Posterior cingulate gyrus (tissue), 11 donors: ENCODE measurements around the gene WNT10A.

ENCODE experiments used
- DNase-seq, 10 donors: peaks; one replicate each; pipeline versions ENCODE4 v3.0.0 to v3.0.0-alpha.2; 2020 to 2021; ENCODE audit warnings: mixed read lengths in 3 of 10
- intact Hi-C: fragments of 100-400 bp; cut with DNase I; formaldehyde crosslinking; loops from one replicate; pipeline ENCODE4 v1.15.1; 2023

WNT10A gene

DNA sequence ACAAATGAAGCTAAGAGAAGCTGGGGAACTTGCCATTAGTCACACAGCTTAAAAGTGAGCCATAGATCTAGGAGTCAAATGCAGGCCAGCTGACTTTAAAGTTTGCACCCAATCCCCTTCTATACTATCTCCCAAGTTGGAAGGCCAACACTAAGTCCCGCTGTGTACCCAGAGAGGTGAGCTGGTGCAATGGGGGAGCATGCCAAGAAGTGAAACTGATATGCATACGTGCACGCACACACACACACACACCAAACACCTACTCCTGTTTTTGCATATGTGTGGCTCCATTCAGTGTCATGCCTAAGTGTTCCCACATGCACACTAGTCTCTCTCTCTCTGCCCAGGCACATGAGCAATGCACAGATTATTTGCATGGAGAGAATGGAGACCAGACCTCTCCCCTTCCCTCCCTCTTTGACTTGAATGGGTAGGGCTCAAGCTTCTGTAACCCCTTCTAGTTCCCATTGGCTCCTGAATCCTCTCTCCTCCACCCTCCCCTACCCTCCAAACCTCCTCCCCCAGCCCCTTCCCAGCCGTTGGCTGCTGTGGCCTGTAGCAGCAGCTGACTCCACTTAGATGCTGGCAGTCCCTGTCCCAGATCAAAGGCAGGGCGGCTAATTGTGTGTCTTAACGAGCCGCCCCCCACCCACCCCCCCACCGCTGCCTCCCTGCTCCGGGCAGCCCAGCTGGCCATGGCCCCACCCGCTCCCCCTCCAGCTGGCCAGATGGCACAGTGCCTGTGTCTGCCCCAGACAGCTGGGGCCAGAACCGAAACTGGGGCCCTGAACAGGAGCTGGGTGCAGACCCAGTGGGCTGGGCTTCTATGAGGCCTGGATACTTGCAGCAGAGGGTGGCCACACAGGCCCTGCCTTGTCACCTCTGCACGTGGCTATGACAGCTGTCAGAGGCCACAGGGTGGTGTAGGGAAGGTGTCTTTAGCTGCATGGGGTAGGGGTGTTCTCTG lies 5.6 kb downstream of the WNT10A start:
- intact Hi-C loops: no loop called here

DNA sequence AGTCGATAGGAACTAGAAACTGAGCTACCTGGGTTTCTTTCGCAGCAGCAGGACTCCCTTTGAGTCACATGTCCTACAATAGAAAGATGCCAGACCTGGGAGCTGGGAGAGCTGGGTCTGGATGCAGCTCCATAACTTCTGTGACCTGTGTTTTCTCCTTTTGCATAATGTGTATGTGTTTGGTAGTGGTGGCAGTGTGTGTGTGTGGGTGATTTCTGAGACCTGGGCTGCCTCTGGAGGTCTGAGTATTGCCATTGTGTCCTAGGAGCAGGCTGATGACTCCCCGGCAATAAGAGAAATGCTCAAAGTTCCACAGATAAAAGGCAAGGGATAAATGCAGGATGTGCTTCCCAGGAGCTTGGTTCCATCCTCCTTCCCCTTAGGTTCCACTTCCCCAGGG lies 6.4 kb downstream of the WNT10A start:
- peak in 1 of 10 donors; percentile 22 for DNase-seq
- intact Hi-C loops: no loop called here

More for the DNA sequence above, 5.6 kb downstream of the WNT10A start:
- peak in 7 of 10 donors; percentile 46 to 95 (median 68) for DNase-seq

GRCh38 chr2:218888341-218888740 lies 7.7 kb downstream of the WNT10A start:
- intact Hi-C loops: no loop called here

GRCh38 chr2:218889937-218890336 lies 9.3 kb downstream of the WNT10A start:
- intact Hi-C loops: no loop called here
- peak in 2 of 10 donors; percentile 58 to 61 for DNase-seq

More at GRCh38 chr2:218888341-218888740, 7.7 kb downstream of the WNT10A start:
- peak in 1 of 10 donors; percentile 51 for DNase-seq

DNA sequence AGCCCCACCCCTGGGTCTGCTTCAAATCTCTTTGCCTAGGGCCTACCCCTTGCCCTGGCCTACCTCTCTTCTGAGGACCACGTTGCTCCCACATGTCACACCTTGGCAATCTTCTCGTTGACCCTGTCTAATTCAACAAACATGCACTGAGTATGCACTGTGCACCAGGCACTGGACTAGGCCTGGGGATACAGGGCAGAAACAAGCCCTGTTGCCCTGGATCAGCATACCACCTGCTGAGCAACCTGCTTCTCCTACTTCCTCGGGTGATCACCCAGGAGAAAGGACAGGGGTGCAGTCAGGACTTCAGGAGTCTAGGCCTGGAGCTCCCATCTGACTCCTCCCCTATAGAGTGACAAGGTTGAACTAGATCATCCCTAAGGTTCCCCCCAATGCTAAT lies 9.7 kb downstream of the WNT10A start:
- intact Hi-C loops: no loop called here
- peak in 2 of 10 donors; percentile 12 to 31 for DNase-seq

GRCh38 chr2:218891275-218892135 lies 10.9 kb downstream of the WNT10A start:
- intact Hi-C loops: no loop called here
- DNase-seq: peak in 2 of 10 donors; percentile 33 to 59

DNA sequence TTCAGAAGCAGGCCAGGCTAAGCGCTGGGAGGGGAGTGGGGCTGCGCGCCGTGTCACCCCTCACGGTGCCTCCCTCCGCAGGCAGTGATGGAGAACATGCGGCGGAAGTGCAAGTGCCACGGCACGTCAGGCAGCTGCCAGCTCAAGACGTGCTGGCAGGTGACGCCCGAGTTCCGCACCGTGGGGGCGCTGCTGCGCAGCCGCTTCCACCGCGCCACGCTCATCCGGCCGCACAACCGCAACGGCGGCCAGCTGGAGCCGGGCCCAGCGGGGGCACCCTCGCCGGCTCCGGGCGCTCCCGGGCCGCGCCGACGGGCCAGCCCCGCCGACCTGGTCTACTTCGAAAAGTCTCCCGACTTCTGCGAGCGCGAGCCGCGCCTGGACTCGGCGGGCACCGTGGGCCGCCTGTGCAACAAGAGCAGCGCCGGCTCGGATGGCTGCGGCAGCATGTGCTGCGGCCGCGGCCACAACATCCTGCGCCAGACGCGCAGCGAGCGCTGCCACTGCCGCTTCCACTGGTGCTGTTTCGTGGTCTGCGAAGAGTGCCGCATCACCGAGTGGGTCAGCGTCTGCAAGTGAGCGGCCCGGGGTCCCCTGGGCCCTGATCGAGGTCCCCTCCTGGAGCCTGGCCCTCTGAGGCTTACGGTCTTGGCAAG lies 12.2 kb downstream of the WNT10A start:
- DNase-seq: peak; percentile 25 to 95 (median 67)
- intact Hi-C loops: no loop called here

DNA sequence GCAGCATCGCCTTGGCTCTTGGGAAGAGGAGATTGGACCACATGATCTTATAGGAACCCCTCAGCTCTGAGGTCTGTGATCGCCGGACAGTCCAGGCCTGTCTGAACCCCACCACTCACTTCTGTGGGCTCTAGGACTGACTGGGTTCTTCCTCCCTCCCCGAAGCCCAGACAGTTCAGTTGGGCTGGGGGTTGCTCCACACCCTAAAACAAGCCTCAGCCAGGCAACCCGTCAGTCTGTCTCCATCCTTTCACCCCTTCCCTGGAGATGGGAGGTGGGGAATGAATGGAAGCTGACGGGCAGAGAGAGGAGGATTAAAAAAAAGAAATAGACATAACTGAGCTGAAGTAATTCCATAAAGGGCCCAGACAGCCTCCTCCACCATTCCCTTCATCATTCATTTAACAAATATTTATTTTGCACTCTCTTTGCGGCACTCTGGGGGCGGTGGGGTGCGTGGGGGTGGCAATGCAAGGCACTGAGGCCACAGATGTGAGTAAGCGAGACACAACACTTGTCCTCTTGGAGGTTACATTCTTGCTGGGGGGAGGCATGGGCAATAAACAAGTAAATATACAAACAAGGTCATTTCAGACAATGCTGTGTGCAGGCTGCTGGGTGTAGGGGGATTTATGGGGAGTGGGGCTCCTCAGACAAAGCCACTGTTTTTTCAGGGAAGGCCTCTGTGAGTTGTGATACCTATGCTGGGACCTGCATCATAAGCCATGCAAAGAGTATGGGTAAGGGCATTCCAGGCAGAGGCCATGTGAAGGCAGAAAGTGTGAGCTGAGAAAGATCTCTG lies 12.9 kb downstream of the WNT10A start:
- DNase-seq: peak in 2 of 10 donors; percentile 34 to 62
- intact Hi-C loops: no loop called here

GRCh38 chr2:218894151-218894879 lies 13.7 kb downstream of the WNT10A start:
- intact Hi-C loops: no loop called here
- DNase-seq: peak in 3 of 10 donors; percentile 48 to 68 (median 61)

DNA sequence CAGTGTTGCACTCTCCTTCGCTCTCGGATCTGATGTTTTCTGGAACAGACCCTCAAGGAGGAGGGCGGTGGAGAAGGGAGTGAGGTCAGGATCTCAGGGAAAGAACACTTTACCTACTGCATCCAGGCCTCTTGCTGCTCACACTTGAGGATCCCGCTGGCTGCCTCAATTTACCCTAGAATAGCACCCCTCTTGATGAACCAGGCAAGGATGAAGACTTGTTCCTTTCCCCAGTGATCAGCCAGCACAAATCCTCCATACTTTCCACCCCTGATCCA lies 14.2 kb downstream of the WNT10A start:
- DNase-seq: no peak
- intact Hi-C loops: loop anchor here (5.0 kb wide), 1 partner anchor 62 kb away; the partner anchor contains the start of gene CDK5R2

GRCh38 chr2:218895326-218895725 lies 14.7 kb downstream of the WNT10A start:
- DNase-seq: peak in 3 of 10 donors; percentile 53 to 66 (median 55)
- intact Hi-C loops: loop anchor here (5.0 kb wide), 1 partner anchor 62 kb away; the partner anchor contains the start of gene CDK5R2

DNA sequence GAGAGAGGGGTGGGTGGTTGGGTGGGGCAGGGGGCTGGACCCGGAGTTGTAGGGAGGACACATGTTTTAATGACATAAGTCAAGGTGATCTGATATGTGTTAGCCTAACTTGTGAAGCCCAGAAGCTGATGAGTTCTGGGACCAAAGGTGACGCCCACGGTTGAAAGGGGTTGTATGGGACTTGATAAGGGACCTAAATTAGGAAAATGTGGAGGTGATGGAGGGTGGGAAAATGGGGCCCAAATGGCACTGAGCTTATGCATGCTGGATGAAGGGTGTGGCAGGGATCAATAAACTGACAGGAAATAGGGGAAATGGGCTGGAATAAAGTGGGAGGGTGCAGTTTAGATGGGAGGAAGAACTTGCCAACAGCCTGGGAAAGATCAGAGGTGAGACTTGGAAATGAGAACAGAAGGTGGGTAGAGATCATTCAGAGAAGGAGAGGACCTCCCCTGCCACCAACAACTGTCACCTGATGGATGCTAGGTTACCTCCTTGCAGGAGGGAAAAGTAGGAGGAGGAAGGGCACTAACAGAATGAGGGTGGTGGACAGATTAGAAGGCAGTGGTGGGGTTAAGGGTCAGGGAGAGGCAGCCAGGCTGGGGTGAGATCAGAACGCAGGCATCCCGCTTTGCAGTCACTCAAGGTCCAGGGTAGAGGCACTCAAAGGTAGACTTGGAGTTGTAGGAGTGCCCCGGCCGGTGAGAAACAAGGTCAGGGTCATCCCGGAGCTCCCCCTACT lies 15.3 kb downstream of the WNT10A start:
- peak in 1 of 10 donors; percentile 50 for DNase-seq
- intact Hi-C loops: loop anchor here (5.0 kb wide), 1 partner anchor 61 kb away; the partner anchor contains the start of gene CDK5R2

DNA sequence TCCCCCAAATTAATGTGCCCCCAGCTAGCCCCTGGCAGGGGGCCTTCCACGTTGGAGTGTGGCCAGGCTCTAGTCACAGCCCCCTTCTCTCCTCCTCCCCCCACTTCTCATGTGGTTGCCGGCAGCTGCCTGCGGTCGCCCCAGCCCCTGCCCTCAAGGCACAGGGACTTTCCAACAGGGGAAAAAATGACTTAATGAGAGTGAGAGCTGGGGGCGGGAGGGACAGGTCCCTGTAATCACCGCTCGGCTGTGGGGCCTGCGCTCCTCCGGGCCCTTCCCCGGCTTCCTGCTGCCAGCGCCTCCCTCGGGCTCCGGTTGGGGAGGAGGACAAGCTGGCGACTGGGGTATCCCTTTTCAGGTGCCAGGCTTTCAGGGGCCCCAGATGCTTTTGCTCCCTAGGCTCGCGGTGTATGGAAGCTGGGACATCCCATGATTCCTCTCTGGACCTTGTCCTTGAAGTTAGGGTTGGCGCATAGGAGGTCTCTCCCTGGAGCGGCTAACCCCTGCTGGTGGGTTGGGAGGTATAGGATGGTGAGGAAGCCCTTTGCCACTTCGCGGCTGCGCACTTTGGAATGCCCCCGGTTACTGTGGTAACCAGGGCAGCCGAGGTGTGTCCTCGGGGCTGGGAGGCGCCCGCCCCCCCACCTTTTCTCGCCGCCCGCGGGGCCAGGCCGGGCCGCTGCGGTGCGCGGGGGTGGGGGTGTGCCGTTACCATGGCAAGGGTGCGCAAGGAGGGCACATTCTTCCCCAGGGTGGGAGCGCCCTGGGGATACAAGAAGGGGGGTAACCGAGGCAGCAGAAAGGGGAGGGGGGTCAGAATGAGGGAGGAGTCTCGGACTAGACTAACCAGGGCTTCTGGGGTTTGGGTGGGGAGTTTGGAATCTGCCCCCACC lies 16.1 kb downstream of the WNT10A start:
- intact Hi-C loops: loop anchor here (5.0 kb wide), 1 partner anchor 61 kb away; the partner anchor contains the start of gene CDK5R2
- DNase-seq: peak in 5 of 10 donors; percentile 43 to 92 (median 84)

DNA sequence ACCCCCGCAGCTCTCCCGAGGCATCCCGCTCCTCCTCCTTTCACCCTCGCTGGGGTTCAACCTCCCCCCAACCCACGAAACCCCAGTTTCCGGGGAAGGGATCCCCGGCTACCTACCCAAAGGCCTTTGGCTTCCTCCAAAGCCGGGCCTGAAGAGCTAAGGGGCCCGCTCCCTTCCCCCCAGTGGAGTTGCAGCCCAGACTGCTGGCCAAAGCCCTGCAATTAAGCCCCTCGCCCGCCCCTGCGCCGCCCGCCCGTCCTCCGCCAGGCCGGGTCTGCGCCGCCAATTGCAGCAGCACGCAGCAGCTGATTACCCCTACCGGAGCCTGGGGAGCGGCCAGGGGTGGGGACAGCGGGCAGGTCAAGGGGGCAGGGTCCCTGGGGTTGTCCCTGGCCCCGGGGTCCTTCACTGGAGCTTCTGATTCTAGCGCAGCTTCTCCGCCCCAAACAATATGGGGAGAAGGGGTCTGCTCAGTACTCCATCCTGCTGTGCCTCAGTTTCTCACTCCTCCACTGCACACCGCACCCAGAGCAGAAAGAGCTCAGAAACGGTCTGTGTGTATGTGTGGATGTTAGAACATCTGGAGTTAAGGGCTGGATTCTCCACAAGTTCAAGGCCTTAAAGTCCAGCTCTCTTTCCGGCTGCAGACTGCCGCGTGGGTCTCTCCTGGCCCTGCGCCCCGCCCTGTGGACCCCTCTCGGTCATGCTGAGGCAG lies 16.9 kb downstream of the WNT10A start:
- intact Hi-C loops: loop anchor here (1.0 to 5.0 kb wide), 3 partner anchors 21 to 60 kb away; partner anchors contain the start of gene CDK5R2
- peak in 2 of 10 donors; percentile 64 to 71 for DNase-seq

DNA sequence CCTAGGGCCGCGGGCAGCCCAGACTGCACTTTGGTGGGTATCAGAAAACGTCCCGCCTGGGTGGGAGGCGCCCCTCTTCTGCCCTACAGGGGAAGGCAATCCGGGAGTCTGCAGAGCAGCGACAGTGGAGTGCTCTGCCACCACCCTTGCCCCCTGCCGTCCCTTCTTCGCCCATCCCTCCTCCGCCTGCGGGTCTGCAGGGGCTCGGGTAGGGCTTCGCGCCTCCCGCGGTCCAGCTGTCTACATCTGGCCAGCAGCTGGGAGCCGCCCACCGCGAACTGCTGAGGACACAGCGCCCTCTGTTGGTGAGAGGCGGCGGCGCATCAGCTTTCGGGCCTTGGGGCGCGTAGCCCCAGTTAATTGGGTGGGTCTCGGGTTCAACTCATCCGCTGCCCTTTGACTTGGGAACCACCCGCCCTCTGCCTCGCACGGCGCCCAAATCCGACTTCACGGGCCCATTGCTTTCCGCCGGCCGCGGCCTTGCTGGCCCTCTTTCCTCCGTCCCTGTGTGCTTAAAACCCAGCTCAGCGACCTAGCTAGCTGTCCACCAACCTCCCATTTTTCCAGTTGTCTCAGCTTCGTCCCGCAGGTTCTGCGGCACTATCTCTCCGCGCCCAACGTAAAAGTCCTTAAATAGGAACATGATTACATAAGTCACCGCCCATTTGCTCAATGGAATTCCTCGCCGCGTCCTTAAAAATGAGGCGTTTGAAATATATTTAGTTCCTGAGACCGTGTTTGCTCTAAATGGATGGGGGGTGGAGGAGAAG lies 17.6 kb downstream of the WNT10A start:
- intact Hi-C loops: loop anchor here (1.0 to 5.0 kb wide), 3 partner anchors 22 to 59 kb away; partner anchors contain the start of gene CDK5R2
- DNase-seq: peak in 9 of 10 donors; percentile 57 to 96 (median 74)
